Stimulated activated naive CD8-positive, alpha-beta T cell treated with anti-CD3 and anti-CD28 coated beads, Interleukin-15, Interleukin-2, amounts not matched to agents 100 U/mL and 50 U/mL, for 24 hours (primary cell): Measurements from ENCODE around the gene TMTC1.

Experiments
- ATAC-seq: fragments of 150-1000 bp; cut with Tn5 transposase; one replicate; pipeline ENCODE4 v1.10.0; 2021
- DNase-seq: peaks from one replicate; pipeline ENCODE4 v3.0.0; 2021

The TMTC1 gene

GRCh38 chr12:29614694-29615325 is 168.9 kb downstream of the TMTC1 start:
- DNase-seq, result no peak
- ATAC-seq, result no peak

DNA sequence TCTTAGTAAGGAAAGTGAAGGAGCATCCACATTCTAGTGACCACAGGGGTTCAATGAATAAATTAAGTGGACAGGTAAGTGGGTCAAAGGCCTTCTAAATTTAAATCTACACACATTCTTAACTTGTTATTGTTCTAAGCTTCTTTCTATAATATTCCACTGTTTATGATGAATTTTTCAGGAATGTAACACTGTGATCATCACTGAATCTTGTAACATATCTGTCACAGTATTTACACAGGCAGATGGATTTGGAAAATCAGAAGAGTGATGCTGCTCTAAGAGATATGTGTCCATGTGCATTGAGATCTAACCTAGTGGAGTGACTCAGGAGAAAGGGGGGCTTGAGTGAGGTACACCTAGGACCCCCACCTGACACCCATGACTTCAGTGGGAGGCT is 170.8 kb downstream of the TMTC1 start:
- ATAC-seq, result no peak
- no peak for DNase-seq

DNA sequence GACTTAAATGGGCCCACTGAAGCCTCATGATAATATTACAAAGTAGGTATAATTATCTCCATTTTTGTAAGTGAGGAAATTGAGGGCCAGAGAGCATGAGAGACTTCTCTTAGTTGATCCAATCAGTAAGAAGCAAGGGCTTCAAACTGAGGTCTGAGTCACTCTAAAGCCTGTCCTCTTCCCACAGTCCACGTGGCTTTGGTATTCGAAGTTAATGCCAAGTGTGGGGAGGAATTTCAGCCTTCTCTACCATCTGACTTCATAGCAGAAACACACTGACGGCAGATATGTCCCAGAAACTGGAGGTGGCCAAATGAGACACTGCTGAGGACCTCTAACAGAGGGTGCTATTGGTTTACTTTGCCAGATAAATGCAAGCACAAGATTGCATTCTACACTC is 171.8 kb downstream of the TMTC1 start:
- ATAC-seq (no peak), DNase-seq (no peak)

GRCh38 chr12:29610473-29611170 is 173.1 kb downstream of the TMTC1 start:
- no peak for DNase-seq
- ATAC-seq, result no peak

DNA sequence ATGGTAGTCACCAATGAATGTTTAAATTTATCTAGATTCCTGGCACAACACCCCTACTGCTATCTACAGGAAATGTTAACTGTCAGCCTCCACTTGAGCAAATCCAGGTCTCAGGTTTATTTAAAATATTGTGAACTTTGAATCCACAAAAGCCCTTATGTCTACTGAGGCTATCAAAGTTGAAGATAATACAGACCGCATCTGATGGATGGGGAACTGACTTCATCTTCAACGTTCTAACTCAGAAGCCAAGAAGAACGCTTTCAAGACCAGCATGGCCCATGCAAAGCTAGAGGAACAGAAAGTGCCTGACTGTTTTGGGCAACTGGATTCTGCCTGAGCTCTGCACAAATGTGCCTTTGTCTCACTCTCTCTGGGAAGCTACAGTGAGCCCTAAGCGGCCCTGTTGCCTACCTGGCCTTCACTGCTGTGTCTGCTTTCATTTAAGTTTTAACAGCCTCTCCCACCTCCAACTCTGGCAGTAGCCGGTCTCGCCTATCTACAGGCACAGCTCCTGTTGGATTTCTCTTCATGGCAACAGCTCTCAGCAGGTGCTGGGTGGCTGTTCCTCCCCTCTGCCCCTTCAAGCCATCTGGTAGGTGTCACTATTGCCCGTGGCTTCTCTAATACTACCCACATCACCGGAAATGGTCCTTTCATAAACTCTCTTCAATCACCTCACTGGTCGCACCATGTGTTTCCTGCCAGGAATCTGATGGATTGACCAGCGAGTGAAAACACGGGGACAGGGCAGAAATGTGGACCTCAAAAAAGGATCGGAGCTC is 174.1 kb downstream of the TMTC1 start:
- DNase-seq (no peak), ATAC-seq (no peak)

- DNase-seq, result no peak
- no peak for ATAC-seq
Observed at GRCh38 chr12:29608581-29608980, 175.2 kb downstream of the TMTC1 start.

- DNase-seq (no peak), ATAC-seq (no peak)
Observed at GRCh38 chr12:29599381-29599780, 184.4 kb downstream of the TMTC1 start.

DNA sequence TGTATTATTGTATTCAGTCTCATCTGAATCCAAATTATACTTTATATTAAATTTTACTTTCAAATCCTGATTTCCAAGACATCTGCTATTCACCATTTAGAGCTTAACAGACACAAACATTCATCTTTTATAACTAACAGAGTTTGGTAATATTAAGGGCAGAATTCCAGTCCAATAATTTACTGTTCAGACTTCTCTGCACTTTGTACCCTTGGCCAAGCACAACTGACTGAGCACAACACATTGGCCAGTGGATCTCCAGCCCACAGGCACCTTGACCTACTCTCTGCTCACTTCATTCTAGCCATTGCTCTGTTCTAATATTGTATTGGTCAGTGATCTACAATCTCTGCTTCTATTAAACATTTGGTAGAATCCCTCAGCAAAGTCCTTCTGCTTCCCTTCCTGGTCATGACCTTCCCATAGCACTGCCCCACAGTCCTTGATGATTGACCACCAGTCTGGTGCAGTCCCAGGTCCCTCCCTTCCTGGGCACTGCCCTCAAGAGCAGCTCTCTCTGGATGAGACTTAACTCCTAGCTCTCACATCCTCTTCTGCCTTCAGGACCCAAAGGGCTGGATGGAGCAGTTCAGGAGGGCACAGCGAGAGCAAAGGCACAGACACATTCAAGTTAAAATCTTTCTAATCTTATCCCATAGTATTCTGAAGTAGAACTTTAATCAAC is 188.5 kb downstream of the TMTC1 start:
- DNase-seq, result no peak
- ATAC-seq, result no peak

- DNase-seq (no peak), ATAC-seq (no peak)
Observed at GRCh38 chr12:29593001-29593400, 190.7 kb downstream of the TMTC1 start.

DNA sequence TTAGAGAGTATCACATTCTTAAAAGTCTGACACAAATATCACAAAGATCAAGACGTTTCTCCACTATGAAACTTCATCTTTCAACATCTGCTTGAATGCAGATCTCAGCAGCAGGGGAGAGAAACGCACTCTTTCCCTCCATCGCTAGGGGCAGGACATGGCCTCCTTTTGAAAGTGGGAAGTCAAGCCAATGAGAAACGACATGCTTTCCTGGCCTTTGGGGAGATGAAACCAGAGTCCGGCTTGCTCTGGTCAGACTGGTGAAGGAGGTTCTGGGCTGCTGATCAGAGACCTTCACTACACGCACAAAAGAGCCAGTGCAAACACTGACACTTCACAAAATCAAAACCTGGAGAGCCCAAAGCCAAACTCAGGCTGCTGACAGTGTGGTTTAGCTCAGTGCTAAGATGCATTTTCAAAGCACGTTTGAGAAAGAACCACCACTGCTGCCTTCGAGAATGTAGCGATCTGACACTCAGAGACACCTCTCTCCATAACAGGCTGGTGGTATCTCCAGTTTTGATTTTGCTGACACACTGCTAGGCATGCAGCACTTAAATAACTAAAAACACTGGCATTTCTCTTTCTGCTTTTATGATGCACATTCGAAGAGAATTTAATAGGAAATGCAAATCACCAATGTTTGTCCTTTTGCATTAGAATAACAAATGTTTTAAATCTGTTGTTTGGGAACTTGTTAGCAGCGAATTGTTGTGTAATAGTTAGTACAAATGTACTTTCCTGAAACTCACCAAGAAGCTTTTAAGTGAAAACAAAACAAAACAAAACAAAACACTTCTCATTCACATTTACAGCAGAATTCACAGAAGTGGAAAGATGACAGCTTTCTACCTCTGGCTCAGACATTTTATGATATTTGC is 192.4 kb downstream of the TMTC1 start:
- ATAC-seq (no peak), DNase-seq (no peak)

GRCh38 chr12:29589851-29590250 is 193.9 kb downstream of the TMTC1 start:
- DNase-seq, result no peak
- no peak for ATAC-seq

DNA sequence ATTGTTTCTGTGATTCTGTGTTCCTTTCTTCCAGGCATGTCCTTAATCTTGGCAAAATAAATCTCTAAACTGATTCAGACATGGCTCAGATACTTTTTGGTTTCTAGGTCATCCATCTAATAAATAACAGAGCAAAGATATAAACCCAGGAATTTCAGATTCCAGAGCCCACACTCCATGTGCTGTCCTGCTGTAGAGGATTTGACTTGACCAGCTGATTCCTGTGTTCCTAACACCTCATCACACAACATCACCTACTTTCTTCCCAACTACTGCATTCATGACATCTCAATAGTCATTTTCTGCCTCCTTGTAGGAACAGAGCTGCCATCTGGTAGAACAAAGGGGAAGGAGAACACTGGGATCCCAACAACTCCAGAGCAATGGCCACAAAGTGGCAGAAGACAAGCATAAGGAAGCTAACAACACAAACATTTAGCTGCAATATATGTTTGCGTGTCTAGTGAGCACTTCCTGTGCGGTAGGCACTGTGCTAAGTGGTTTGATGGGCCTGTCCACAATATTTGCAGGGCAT is 194.4 kb downstream of the TMTC1 start:
- ATAC-seq, result no peak
- no peak for DNase-seq

GRCh38 chr12:29582677-29583272 is 201.0 kb downstream of the TMTC1 start:
- DNase-seq (no peak), ATAC-seq (no peak)

GRCh38 chr12:29582146-29582545 is 201.6 kb downstream of the TMTC1 start:
- ATAC-seq (no peak), DNase-seq (no peak)

DNA sequence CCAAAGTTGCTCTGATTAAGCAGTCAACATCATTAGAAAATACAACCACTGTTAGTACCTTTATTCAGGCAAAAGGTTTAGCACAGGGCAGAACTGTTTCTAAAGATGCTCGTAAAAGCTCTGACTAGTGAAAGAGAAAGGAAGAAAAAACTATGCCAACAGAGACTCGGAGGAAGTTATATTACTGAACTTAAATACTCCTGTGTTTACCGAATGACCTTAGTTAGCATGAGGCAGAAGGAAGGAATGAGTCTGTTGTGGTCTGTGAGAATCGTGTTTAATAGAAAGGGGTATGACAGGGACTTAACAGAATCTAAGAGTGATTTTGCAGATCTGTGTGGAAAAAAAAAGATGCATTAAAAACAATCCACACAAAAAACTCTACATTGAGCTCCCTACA is 202.1 kb downstream of the TMTC1 start:
- DNase-seq, result no peak
- no peak for ATAC-seq

DNA sequence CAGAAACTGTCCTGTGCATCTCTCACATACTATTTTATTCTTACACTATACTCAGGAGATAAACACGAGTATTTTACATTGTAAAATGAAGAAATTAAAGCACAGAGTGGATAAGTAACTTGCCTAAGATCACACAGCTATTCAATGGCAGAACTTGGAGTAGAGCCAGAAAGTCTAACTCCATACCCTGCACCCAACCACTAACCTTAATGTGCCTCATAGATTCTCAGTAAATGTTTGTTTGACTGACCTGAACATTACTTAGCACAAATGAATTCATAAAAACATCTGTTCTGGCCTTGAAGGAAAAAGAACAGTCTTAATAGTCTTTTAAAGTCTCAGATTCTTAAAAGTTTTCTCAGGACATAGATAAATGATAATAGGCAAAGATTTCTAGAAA is 202.8 kb downstream of the TMTC1 start:
- ATAC-seq, result no peak
- no peak for DNase-seq

DNA sequence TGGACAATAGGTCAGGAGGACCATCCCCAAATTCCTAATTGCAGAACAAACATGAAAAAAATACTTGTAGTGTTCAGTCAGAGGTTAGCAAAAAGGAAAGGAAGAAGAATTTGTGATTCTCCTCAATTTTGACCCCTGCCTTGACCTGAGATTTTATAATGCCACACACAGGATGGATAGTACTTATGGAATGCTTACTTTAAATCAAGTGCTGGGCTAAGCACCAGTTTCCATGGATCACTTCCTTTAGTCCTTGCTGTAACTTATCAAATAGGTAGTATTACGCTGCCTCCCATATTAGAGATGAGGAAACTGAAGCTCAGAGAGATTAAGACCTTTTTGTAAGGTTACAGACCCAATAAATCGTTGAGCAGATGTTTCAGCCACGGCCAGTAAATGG is 205.0 kb downstream of the TMTC1 start:
- no peak for DNase-seq

DNA sequence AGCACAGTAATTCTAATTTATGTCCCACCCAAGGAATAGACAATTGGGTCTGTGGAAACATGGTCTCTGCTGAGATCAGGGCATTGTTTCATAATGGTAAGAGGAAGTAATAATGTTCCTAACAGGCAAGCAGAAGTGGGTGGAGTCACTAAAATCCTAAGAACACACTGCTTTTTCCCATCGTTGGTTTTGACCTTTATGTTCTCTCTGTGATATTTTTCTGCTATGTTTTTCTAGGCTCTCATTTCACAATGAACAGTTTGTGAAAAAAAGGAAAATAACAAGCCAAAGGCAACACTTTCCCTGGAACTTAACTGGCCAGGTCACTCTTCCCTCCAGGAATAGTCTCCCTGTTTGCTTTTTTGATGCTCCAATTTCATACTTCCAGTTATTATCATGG is 205.7 kb downstream of the TMTC1 start:
- ATAC-seq (no peak), DNase-seq (no peak)

More for the DNA sequence above, 205.0 kb downstream of the TMTC1 start:
- ATAC-seq, result no peak

- ATAC-seq, result no peak
- no peak for DNase-seq
Observed at GRCh38 chr12:29574500-29574899, 209.2 kb downstream of the TMTC1 start.

- DNase-seq (no peak), ATAC-seq (no peak)
Observed at GRCh38 chr12:29572938-29573337, 210.8 kb downstream of the TMTC1 start.

DNA sequence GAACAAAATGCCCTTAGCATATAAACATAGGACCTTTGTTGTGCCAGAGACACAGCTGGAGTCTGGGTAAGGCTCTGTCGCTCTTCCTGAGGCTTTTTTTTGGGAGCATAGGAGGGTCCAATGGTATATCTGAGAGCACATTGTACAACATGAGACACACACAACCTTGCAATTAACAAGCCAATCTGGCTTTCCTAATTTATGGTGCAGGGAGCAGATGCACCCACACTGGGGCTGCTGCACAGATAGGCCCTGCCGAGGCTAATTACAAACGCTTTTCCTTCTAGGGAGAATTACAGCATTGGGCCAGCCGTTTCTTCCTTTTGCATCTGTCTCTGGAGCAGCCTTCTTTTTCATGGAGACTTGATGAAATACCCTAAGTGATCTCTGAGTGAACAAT is 211.3 kb downstream of the TMTC1 start:
- ATAC-seq (no peak), DNase-seq (no peak)
